ENCODE results near the gene TEX55.

DNA sequence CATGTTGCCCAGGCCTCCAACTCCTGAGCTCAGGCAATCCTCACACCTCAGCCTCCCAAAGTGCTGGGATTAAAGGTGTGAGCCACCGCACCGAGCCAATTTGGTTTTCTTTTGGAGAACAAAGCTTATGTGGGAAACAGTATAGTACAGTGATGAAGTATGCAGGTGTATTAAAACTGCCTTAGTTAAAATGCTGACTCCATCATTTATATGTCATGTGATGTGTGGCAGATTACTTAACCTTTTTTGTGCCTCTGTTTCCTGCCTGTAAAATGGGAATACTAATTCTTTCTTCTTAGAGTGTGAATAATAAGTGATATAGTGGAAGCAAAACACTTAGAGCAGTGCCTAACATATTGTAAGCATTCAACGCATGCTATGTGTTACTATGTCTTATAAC, 48.0 kb upstream of the TEX55 start:
- no peak for TF ChIP-seq POLR2A (IDR thresholded peaks at IDR 0.05)
- TF ChIP-seq, protein P1, sequence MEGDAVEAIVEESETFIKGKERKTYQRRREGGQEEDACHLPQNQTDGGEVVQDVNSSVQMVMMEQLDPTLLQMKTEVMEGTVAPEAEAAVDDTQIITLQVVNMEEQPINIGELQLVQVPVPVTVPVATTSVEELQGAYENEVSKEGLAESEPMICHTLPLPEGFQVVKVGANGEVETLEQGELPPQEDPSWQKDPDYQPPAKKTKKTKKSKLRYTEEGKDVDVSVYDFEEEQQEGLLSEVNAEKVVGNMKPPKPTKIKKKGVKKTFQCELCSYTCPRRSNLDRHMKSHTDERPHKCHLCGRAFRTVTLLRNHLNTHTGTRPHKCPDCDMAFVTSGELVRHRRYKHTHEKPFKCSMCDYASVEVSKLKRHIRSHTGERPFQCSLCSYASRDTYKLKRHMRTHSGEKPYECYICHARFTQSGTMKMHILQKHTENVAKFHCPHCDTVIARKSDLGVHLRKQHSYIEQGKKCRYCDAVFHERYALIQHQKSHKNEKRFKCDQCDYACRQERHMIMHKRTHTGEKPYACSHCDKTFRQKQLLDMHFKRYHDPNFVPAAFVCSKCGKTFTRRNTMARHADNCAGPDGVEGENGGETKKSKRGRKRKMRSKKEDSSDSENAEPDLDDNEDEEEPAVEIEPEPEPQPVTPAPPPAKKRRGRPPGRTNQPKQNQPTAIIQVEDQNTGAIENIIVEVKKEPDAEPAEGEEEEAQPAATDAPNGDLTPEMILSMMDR (IDR thresholded peaks at IDR 0.05): no peak
